ENCODE measurements around the gene UBE2N. TPM values are rescaled to one million over a fixed set of nuclear protein-coding genes. Genes with fewer than 3 reads are reported as not detected.
A peak's percentile ranks its signal among the peaks of the same experiment; 100 is the strongest.

Gene UBE2N
- total and polyA plus RNA-seq, 11 donors, result 53.6 to 107 (median 88.1) TPM

DNA sequence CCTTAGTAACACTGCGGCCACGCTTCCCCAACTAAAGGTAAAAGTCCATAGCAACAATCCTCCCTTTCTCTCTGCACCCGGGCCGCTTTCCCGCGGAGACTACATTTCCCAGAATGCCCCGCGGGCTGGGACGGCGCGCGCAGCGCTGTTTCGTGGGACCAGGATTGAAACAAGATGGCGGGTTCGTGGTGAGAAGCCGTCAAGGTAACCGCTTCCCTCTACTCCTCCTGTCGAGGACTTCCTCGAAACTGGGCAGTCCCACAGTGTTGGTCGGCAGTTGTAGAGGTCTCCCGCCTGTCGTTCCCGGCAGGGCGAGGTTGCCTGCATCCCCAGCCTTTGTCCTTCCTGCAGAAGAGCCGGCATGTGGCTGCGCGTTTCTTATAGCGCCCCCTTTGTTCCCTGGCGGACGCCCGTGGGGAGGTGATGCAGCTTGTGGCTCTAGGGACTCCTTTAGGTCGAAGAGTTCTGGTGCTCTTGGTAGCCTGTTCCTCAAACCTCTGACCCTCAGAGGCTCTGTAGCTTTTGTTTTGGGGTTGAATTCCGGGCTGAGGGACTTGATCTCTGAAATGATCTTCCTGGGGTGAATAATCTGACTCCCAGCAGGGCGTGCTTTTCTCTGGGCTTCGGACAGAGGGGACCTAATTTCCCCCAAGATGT is 25.7 kb upstream of the UBE2N start, which contains the start of gene MRPL42:
Gene MRPL42 (plus strand): TSS at position 164 of the 657 bp plus-strand sequence. CDS start 1,772 bp downstream, outside the sequence.
- peak; percentile 89 to 96 (median 91) for DNase-seq
- Histone ChIP-seq H3K4me1 (peaks cover 0 to 33% (median 23%) of the 10 kb centered on the region in 12 donors), H3K27ac (peak within 1 kb of the TSS; percentile 75 to 96 (median 90)), H3K27me3 (no peaks in the 10 kb centered on the region), H3K4me3 (peak within 1 kb of the TSS; percentile 58 to 93 (median 80)), H3K36me3 (peaks cover 0 to 31% (median 11%) of the 10 kb centered on the region in 9 donors), H3K9me3 (no peaks in the 10 kb centered on the region)
- TF ChIP-seq, protein P1, sequence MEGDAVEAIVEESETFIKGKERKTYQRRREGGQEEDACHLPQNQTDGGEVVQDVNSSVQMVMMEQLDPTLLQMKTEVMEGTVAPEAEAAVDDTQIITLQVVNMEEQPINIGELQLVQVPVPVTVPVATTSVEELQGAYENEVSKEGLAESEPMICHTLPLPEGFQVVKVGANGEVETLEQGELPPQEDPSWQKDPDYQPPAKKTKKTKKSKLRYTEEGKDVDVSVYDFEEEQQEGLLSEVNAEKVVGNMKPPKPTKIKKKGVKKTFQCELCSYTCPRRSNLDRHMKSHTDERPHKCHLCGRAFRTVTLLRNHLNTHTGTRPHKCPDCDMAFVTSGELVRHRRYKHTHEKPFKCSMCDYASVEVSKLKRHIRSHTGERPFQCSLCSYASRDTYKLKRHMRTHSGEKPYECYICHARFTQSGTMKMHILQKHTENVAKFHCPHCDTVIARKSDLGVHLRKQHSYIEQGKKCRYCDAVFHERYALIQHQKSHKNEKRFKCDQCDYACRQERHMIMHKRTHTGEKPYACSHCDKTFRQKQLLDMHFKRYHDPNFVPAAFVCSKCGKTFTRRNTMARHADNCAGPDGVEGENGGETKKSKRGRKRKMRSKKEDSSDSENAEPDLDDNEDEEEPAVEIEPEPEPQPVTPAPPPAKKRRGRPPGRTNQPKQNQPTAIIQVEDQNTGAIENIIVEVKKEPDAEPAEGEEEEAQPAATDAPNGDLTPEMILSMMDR (IDR thresholded peaks at IDR 0.05), result peak; percentile 55 to 97 (median 77)
- peak in 1 of 2 donors; percentile 64 for TF ChIP-seq POLR2A (IDR thresholded peaks at IDR 0.05)
- 0 to 1% (median 0%) methylated on average over 31 to 36 of the region's 36 CpGs for WGBS, 4 donors
- ATAC-seq, result peak; percentile 92 to 98 (median 96)
- intact Hi-C loops (cut with DNase I), result loop anchor here in 1 of 10 donors (1.0 kb wide), 1 partner anchor 25 kb away; no protein-coding TSS in a partner anchor

DNA sequence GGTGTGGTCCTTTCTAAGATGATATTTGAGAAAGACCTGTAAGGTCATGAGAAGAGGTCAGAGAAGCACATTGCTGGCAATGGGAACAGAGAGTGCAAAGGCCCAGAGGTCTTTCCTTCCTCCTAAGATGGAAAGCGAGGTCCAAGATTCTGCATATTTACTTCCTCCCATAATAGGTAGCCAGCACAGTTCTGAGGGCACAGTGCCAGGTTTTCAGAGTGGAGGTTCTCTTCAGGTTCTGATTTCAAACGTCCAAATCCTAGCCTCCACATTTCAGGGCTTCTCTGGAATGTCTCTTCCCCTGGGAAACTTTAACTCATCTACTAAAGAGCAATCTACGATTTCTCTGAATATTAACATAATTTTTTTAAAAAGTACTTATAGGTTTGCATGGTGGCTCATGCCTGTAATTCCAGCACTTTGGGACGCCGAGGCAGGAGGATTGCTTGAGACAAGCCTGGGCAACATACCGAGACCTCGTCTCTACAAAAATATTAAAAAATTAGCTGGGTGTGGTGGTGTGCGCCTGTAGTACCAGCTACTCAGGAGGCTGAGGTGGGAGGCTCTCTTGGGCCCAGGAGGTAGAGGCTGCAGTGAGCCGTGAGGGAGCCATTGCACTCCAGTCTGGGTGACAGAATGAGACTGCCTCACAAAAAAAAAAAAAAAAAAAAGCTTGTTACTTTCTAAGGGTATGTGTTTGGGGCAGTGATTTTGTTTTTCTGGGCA is 25.0 kb upstream of the UBE2N start:
- H3K27me3 ChIP-seq, result no peaks in the 10 kb centered on the region
- no peaks in the 10 kb centered on the region for H3K9me3 ChIP-seq
- H3K27ac ChIP-seq, result peak overlapping the region in 8 of 12 donors; percentile 84 to 96 (median 90)
- H3K4me1 ChIP-seq, result peaks cover 0 to 33% (median 23%) of the 10 kb centered on the region in 12 donors
- TF ChIP-seq POLR2A (IDR thresholded peaks at IDR 0.05), result no peak
- TF ChIP-seq, protein P1 (IDR thresholded peaks at IDR 0.05), result no peak
- peak overlapping the region in 9 of 12 donors; percentile 62 to 93 (median 84) for H3K4me3 ChIP-seq
- intact Hi-C loops (cut with DNase I), result loop anchor here in 1 of 10 donors (1.0 kb wide), 1 partner anchor 24 kb away; no protein-coding TSS in a partner anchor
- WGBS, 4 donors, result 89 to 94% (median 91%) methylated on average over 9 of the region's 9 CpGs
- ATAC-seq, result peak in 3 of 4 donors; percentile 23 to 31 (median 28)
- H3K36me3 ChIP-seq, result peaks cover 0 to 24% (median 11%) of the 10 kb centered on the region in 9 donors
- DNase-seq, result no peak

DNA sequence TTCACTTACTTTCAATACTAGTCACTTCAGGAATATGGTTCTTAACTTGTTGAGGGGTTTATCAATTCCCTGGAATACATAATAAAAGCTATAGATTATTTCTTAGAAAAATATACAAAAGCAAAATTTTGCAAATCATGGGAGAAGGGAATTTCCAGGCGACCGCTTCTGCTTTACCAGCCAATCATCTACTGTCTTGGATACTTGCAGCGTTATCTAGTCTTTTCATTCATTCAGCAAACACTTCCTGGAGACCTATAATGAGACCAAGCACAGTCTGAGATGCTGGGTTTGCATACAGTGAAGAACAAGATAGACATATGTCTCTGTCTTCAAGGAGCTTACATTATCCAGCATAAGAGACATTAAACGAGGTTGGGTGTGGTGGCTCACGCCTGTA is 24.1 kb upstream of the UBE2N start:
- Histone ChIP-seq H3K27ac (no peak overlapping the region), H3K9me3 (no peaks in the 10 kb centered on the region), H3K4me3 (no peak overlapping the region), H3K27me3 (no peaks in the 10 kb centered on the region), H3K4me1 (peaks cover 0 to 31% (median 23%) of the 10 kb centered on the region in 12 donors), H3K36me3 (peaks cover 0 to 14% (median 10%) of the 10 kb centered on the region in 9 donors)
- intact Hi-C loops (cut with DNase I), result no loop called here
- 93 to 98% (median 96%) methylated on average over 5 of the region's 5 CpGs for WGBS, 4 donors
- no peak for ATAC-seq
- TF ChIP-seq, protein P1 (IDR thresholded peaks at IDR 0.05), result no peak
- no peak for TF ChIP-seq POLR2A (IDR thresholded peaks at IDR 0.05)
- no peak for DNase-seq

DNA sequence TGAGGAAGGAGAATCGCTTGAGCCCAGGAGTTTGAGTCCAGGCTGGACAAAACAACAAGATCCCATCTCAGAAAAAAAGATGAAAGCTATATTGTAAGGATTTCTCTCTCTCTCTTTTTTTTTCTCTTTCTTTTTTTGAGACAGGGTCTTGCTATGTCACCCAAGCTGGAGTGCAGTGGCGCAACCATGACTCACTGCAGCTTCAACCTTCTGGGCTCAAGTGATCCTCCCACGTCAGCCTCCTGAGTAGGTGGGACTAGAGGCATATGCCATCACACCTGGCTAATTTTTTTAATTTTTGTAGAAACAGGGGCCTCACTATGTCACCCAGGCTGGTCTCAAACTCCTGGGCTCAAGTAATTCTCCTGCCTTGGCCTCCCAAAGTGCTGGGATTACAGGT is 19.8 kb upstream of the UBE2N start:
- no peaks in the 10 kb centered on the region for H3K36me3 ChIP-seq
- TF ChIP-seq POLR2A (IDR thresholded peaks at IDR 0.05), result no peak
- TF ChIP-seq, protein P1 (IDR thresholded peaks at IDR 0.05), result no peak
- no peak for DNase-seq
- H3K27ac ChIP-seq, result no peak overlapping the region
- H3K4me1 ChIP-seq, result peaks cover 0 to 10% (median 0%) of the 10 kb centered on the region in 12 donors
- ATAC-seq, result no peak
- no peak overlapping the region for H3K4me3 ChIP-seq
- H3K9me3 ChIP-seq, result no peaks in the 10 kb centered on the region
- WGBS, 4 donors, result 79 to 92% (median 85%) methylated on average over 3 of the region's 3 CpGs
- intact Hi-C loops (cut with DNase I), result no loop called here
- H3K27me3 ChIP-seq, result no peaks in the 10 kb centered on the region
